IPS-20b (cell line): Measurements from ENCODE around the gene PPP1R3F.
"Not testable (repeated sequence)": the region's sequence is repeated elsewhere in the genome, so short reads cannot be mapped to it uniquely, and the experiment has no call there.

Experiments used
- H3K27ac ChIP-seq: one replicate; pipeline ENCODE4 v1.5.1; 2013; ENCODE audit warnings: low read length
- H3K27me3 ChIP-seq: 2 replicates; pipeline ENCODE4 v1.6.1; 2013; ENCODE audit warnings: mild to moderate bottlenecking, low read length, inconsistent platforms; ENCODE audit not compliant: insufficient read depth
- H3K36me3 ChIP-seq: 2 replicates; pipeline ENCODE4 v1.6.1; 2013; ENCODE audit warnings: low read depth, mild to moderate bottlenecking, inconsistent platforms, low read length, moderate library complexity; ENCODE audit not compliant: insufficient read depth
- H3K4me1 ChIP-seq: 2 replicates; pipeline ENCODE4 v1.6.1; 2013; ENCODE audit warnings: mild to moderate bottlenecking, control low read depth, inconsistent platforms, low read length, moderate library complexity; ENCODE audit not compliant: insufficient read depth
- H3K4me3 ChIP-seq: 2 replicates; pipeline ENCODE4 v1.5.1; 2013; ENCODE audit warnings: mild to moderate bottlenecking, low read length, inconsistent platforms
- H3K9ac ChIP-seq: 2 replicates; pipeline ENCODE4 v1.6.1; 2013; ENCODE audit warnings: low read depth, mild to moderate bottlenecking, inconsistent platforms, low read length, moderate library complexity
- H3K9me3 ChIP-seq: 2 replicates; pipeline ENCODE4 v1.6.1; 2013; ENCODE audit warnings: mild to moderate bottlenecking, low read depth, low read length, inconsistent platforms; ENCODE audit not compliant: insufficient read depth

PPP1R3F gene

GRCh38 chrX:49277535-49277830 is 7.9 kb downstream of the PPP1R3F start:
- Histone ChIP-seq H3K27ac (no peak overlapping the region), H3K4me1 (no peaks in the 10 kb centered on the region), H3K9ac (no peak overlapping the region), H3K4me3 (no peak overlapping the region), H3K36me3 (0 out of 2 replicates have a peak, but pooled peaks cover 13% of the 10 kb centered on the region), H3K27me3 (no peaks in the 10 kb centered on the region), H3K9me3 (no peaks in the 10 kb centered on the region)

DNA sequence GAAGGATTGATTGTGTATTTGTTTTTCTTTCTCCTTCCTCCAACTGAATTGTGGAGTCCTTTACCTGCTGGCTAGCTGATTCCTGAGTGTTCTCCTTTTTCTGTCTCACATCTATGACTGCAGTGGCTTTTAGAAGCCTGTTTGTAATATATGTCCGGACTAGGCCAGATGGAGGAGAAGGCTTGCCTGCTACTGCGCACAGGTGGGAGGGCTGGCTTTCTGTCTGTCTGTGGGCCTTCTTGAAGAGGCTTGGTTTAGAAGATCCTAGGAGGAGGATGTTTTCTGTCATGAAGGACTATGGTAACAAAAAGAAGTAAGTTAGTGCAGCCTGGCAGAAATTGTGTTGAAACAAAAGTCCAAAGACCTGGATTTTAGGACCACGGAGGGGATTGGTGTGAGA is 8.5 kb downstream of the PPP1R3F start:
- Histone ChIP-seq H3K9me3 (no peaks in the 10 kb centered on the region), H3K4me3 (no peak overlapping the region), H3K36me3 (0 out of 2 replicates have a peak, but pooled peaks cover 8% of the 10 kb centered on the region), H3K4me1 (no peaks in the 10 kb centered on the region), H3K27me3 (no peaks in the 10 kb centered on the region), H3K27ac (no peak overlapping the region), H3K9ac (no peak overlapping the region)

DNA sequence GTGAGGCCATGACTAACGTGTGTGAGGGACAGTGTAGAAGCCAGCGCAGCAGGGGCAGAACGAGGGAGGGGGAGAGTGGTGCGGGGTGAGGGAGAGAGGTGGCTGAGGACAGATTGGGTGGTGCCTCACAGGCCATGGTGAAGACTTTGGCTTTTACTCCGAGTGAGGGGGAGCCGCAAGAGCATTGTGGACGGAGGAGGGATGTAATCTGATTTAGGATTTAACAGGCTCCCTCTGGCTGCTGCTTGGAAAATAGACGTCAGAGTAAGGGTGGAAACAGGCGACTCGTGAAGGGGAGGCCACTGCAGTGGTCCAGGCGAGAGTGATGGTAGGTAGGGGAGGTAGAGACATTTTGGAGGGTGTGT is 13.0 kb downstream of the PPP1R3F start:
- H3K4me3 ChIP-seq, result no peak overlapping the region
- no peaks in the 10 kb centered on the region for H3K36me3 ChIP-seq

DNA sequence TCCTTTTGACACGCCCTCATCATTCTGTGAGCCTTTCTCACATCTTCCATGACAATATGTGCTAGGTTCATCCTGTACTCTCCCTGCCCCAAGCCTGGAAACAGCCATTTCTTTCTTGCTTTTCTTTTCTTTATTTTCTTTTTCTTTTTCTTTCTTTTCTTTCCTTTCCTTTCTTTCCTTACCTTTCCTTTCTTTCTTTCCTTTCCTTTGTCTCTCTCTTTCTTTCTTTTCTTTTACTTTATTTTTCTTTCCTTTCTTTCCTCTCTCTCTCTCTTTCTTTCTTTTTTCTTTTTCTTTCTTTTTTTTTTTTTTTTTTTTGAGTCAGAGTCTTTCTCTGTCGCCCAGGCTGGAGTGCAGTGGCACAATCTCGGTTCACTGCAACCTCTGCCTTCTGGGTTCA is 14.6 kb downstream of the PPP1R3F start:
- no peaks in the 10 kb centered on the region for H3K4me1 ChIP-seq
- H3K36me3 ChIP-seq, result no peaks in the 10 kb centered on the region
- H3K4me3 ChIP-seq, result no peak overlapping the region
- no peak overlapping the region for H3K9ac ChIP-seq
- H3K27ac ChIP-seq, result no peak overlapping the region
- no peaks in the 10 kb centered on the region for H3K27me3 ChIP-seq
- H3K9me3 ChIP-seq, result no peaks in the 10 kb centered on the region

More for the DNA sequence above, 13.0 kb downstream of the PPP1R3F start:
- H3K9ac ChIP-seq, result no peak overlapping the region
- H3K4me1 ChIP-seq, result no peaks in the 10 kb centered on the region
- H3K27ac ChIP-seq, result no peak overlapping the region
- H3K9me3 ChIP-seq, result no peaks in the 10 kb centered on the region
- H3K27me3 ChIP-seq, result no peaks in the 10 kb centered on the region

- Histone ChIP-seq H3K27ac (no peak overlapping the region), H3K4me3 (no peak overlapping the region), H3K27me3 (no peaks in the 10 kb centered on the region), H3K4me1 (no peaks in the 10 kb centered on the region), H3K9me3 (no peaks in the 10 kb centered on the region), H3K9ac (no peak overlapping the region), H3K36me3 (no peaks in the 10 kb centered on the region)
These were observed 16.5 kb downstream of the PPP1R3F start for GRCh38 chrX:49286136-49286535.

GRCh38 chrX:49286581-49286980 is 17.0 kb downstream of the PPP1R3F start:
- H3K27me3 ChIP-seq, result no peaks in the 10 kb centered on the region
- H3K9ac ChIP-seq, result no peak overlapping the region
- no peaks in the 10 kb centered on the region for H3K4me1 ChIP-seq
- no peaks in the 10 kb centered on the region for H3K36me3 ChIP-seq
- no peaks in the 10 kb centered on the region for H3K9me3 ChIP-seq
- no peak overlapping the region for H3K4me3 ChIP-seq
- H3K27ac ChIP-seq, result no peak overlapping the region

GRCh38 chrX:49287665-49288064 is 18.1 kb downstream of the PPP1R3F start:
- H3K27me3 ChIP-seq, result no peaks in the 10 kb centered on the region
- no peaks in the 10 kb centered on the region for H3K4me1 ChIP-seq
- no peak overlapping the region for H3K9ac ChIP-seq
- H3K36me3 ChIP-seq, result no peaks in the 10 kb centered on the region
- no peak overlapping the region for H3K4me3 ChIP-seq
- no peaks in the 10 kb centered on the region for H3K9me3 ChIP-seq
- no peak overlapping the region for H3K27ac ChIP-seq

- Histone ChIP-seq H3K4me3 (no peak overlapping the region), H3K4me1 (no peaks in the 10 kb centered on the region), H3K9ac (no peak overlapping the region), H3K27ac (no peak overlapping the region), H3K36me3 (no peaks in the 10 kb centered on the region), H3K27me3 (no peaks in the 10 kb centered on the region), H3K9me3 (no peaks in the 10 kb centered on the region)
These were observed 20.6 kb downstream of the PPP1R3F start for GRCh38 chrX:49290215-49290614.

- H3K27me3 ChIP-seq, result no peaks in the 10 kb centered on the region
- no peaks in the 10 kb centered on the region for H3K4me1 ChIP-seq
- H3K9me3 ChIP-seq, result no peaks in the 10 kb centered on the region
- H3K4me3 ChIP-seq, result no peak overlapping the region
- H3K36me3 ChIP-seq, result no peaks in the 10 kb centered on the region
- no peak overlapping the region for H3K9ac ChIP-seq
- no peak overlapping the region for H3K27ac ChIP-seq
These were observed 22.2 kb downstream of the PPP1R3F start for GRCh38 chrX:49291615-49292337.

DNA sequence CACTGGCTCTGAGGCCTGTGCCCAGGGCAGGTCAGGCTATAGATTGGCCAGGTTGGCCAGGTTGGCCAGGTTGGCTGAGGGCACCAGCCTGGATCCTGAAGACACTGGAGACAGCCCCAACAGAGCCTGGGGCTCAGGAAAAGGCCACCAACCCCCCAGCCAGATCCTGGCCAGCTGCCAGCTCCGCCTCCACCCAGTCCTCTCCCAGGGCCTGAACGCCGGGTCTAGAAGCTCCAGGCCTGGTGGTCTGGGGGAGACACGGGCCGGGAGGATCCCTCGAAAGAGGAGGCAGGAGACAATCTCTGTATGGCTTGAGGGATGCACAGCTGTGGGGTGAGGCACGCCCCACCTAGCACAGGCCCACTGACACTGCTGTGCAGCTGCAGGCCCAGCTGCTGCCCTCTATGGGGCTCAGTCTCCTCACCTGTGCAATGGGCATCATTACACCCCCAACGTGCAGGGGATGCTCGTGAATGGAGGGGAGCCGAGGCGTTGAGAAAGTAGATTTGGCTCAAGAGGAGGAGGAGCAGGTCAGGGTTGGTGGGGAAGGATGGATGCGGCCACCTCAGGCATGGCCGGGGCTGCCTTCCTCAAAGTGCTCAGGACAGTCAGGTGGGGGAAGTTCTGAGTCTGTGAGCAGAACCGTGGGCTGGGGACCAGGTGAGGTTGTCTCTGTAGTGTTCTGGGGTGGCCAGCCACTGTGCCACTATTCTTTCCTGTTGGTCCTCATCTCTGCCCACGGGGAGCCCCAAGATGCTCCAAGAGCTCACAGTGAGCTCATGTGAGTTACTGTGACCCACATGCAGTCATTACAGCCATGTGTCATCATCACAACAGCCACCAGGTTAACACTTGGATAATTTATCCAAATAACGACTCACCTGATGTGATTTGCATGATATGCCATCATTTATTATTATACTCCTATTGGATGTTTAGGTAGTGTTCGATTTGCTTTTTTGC is 23.1 kb downstream of the PPP1R3F start:
- H3K4me3 ChIP-seq, result no peak overlapping the region
- H3K36me3 ChIP-seq, result no peaks in the 10 kb centered on the region
- no peaks in the 10 kb centered on the region for H3K4me1 ChIP-seq
- no peak overlapping the region for H3K9ac ChIP-seq
- no peak overlapping the region for H3K27ac ChIP-seq
- no peaks in the 10 kb centered on the region for H3K27me3 ChIP-seq
- no peaks in the 10 kb centered on the region for H3K9me3 ChIP-seq

DNA sequence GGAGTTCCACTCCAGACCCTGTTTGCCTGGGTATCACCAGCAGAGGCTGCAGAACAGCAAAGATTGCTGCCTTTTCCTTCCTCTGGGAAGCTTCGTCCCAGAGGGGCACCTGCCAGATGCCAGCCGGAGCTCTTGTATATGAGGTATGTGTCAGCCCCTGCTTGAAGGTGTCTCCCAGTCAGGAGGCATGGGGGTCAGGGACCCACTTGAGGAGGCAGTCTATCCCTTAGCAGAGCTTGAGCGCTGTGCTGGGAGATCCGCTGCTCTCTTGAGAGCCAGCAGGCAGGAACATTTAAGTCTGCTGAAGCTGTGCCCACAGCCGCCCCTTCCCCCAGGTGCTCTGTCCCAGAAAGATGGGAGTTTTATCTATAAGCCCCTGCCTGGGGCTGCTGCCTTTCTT is 29.7 kb downstream of the PPP1R3F start:
- H3K9ac ChIP-seq, H3K4me3 ChIP-seq, H3K27ac ChIP-seq, H3K9me3 ChIP-seq, H3K27me3 ChIP-seq, H3K36me3 ChIP-seq, H3K4me1 ChIP-seq: not testable (repeated sequence)

DNA sequence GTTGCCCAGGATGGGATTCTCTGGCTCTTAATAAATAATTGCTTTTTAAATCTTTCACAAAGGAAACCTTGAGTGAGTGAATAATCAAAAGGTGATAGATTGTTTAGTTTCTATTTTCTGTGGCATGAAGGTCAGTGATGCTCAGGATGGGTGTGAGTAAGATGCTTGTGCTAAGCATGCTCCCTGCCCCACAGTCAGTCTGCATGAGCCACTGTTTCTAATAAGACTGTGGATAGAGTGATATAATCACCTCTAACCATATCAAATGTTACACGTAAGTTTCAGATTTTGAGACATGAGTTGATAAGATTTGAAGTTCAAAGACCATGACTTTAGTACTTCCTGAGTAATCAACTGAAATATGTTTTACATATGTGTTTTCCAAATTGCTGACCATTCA is 31.1 kb downstream of the PPP1R3F start:
- Histone ChIP-seq H3K4me1 (no peaks in the 10 kb centered on the region), H3K27me3 (no peaks in the 10 kb centered on the region)

More for the DNA sequence above, 31.1 kb downstream of the PPP1R3F start:
- Histone ChIP-seq H3K4me3 (no peak overlapping the region), H3K36me3 (no peaks in the 10 kb centered on the region), H3K9ac (no peak overlapping the region), H3K9me3 (no peaks in the 10 kb centered on the region), H3K27ac (no peak overlapping the region)
